HG03378 (cell line): ENCODE measurements around the gene DUXA.
"Not testable (repeated sequence)": the region's sequence is repeated elsewhere in the genome, so short reads cannot be mapped to it uniquely, and the experiment has no call there.

Source experiments
- ATAC-seq: cut with Tn5 transposase; IDR thresholded peaks from one replicate; pipeline ENCODE4 v1.9.1; 2021; ENCODE audit warnings: mild to moderate bottlenecking, moderate library complexity; ENCODE audit not compliant: unreplicated experiment

The DUXA gene

GRCh38 chr19:57167385-57167784 lies at the start of gene DUXA:
DUXA (minus strand) TSS chr19:57167485; CDS start chr19:57167443, 42 bp downstream.
- no peak for ATAC-seq

GRCh38 chr19:57212109-57212508 lies 44.8 kb upstream of the DUXA start:
- ATAC-seq: no peak

- ATAC-seq: no peak
These were observed 43.1 kb upstream of the DUXA start for GRCh38 chr19:57210381-57210780.

- no peak for ATAC-seq
These were observed 34.9 kb upstream of the DUXA start for GRCh38 chr19:57202160-57202559.

- ATAC-seq: not testable (repeated sequence)
These were observed 30.6 kb upstream of the DUXA start for GRCh38 chr19:57197874-57198273.

- ATAC-seq: no peak
These were observed 25.7 kb upstream of the DUXA start for GRCh38 chr19:57192993-57193392.

- no peak for ATAC-seq
These were observed 24.8 kb upstream of the DUXA start for GRCh38 chr19:57192077-57192420.

- ATAC-seq: peak; percentile 91
These were observed 24.1 kb upstream of the DUXA start, which contains the start of gene ZNF264 for GRCh38 chr19:57191141-57192076. ZNF264 (plus strand) TSS chr19:57191500; CDS start chr19:57191914, 414 bp downstream.

GRCh38 chr19:57190301-57190700 lies 23.0 kb upstream of the DUXA start:
- no peak for ATAC-seq

- no peak for ATAC-seq
These were observed 4.3 kb upstream of the DUXA start for GRCh38 chr19:57171551-57172081.

- no peak for ATAC-seq
These were observed 1.4 kb downstream of the DUXA start for GRCh38 chr19:57165846-57166245.

GRCh38 chr19:57161985-57162539 lies 5.2 kb downstream of the DUXA start:
- no peak for ATAC-seq

- no peak for ATAC-seq
These were observed 14.4 kb downstream of the DUXA start for GRCh38 chr19:57152921-57153320.

- no peak for ATAC-seq
These were observed 25.6 kb downstream of the DUXA start for GRCh38 chr19:57141699-57142098.

- no peak for ATAC-seq
These were observed 31.5 kb downstream of the DUXA start for GRCh38 chr19:57135797-57136196.

- not testable (repeated sequence) for ATAC-seq
These were observed 39.9 kb downstream of the DUXA start for GRCh38 chr19:57127403-57127802.

- no peak for ATAC-seq
These were observed 43.4 kb downstream of the DUXA start for GRCh38 chr19:57123882-57124281.

GRCh38 chr19:57118848-57119247 lies 48.4 kb downstream of the DUXA start:
- no peak for ATAC-seq

- ATAC-seq: not testable (repeated sequence)
These were observed 53.8 kb downstream of the DUXA start for GRCh38 chr19:57113501-57113900.

- ATAC-seq: no peak
These were observed 56.0 kb downstream of the DUXA start for GRCh38 chr19:57111329-57111644.

- ATAC-seq: no peak
These were observed 56.5 kb downstream of the DUXA start for GRCh38 chr19:57110592-57111328.
